SKM-1 treated with dmso at 0.1 percent for 144 hours (cell line): ENCODE data around the gene OPCML.

Source experiments
- DNase-seq: peaks from one replicate; lab custom pipeline; 2025; ENCODE audit not compliant: unreplicated experiment; lab: John Stamatoyannopoulos, UW

OPCML gene

GRCh38 chr11:132544007-132544406, 988.3 kb downstream of the OPCML start:
- no peak for DNase-seq

- no peak for DNase-seq
These were observed 990.5 kb downstream of the OPCML start for GRCh38 chr11:132541794-132542193.

DNA sequence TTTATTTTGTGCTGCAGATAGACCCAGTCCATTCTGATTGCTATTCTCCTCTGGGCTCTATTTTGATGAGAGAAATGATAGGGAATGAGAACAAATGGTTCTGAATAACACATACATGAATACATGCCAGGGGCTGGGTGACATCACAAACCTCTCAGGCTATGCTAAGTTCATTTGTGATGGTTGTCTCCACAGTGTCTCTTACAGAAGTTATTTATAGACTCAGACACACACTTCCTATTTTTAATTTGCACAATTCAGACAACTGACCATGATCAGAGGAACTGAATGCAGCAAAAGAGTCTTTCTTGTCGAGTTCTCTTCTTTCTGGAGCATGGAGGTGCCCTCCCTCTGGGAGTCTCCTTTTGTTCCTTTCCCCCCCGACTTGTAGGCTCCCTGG, 991.7 kb downstream of the OPCML start:
- peak; percentile 19 for DNase-seq

DNA sequence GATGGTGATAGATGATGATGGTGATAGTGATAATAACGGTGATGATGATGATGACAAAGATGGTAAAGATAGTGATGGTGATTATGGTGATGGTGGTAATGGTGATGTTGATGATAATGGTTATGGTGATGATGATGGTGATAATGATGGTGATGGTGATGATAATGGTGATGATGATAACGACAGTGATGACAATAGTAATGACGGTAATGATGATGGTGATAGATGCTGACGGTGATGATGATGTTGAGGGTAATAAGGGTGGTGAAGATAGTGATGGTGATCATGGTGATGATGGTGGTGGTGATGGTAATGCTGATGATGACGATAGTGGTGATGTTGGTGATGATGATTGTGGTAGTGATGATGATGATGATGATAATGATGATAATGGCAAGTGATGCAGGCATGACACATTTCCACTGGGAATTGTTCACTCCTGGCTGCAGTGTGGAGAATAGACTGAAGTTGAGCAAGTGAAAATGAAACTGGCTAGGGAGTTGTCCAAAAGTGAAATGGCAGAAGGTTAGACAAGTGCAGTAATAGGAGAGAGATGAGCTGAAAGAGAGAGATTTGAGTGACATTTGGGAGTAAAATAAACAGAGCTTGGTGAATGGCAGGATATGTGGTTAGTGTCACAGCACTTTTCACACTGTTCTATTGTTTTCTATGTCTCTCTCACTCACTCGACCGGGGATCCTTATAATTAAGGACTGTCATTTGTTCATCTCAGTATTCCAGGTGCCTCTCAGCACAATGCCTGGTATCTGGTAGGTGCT, 992.5 kb downstream of the OPCML start:
- no peak for DNase-seq

DNA sequence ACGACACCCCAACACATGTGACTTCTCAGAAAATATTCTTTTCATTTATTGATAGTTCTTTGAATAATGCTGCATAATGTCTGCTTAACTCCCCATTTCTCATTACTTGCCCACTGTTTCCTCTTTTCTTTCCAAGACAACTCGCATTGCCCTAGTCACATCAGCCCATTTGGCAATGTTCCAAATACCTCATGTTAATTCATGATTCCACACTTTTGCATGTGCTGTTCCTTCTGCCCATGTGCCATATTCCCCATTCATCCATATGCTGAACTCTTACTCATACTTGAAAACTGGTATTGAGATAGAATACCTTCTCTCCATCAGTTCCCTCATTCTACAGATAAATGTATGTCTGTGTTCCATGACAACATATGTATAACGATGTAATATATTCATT, 993.7 kb downstream of the OPCML start:
- DNase-seq = no peak

GRCh38 chr11:132535830-132536229, 996.5 kb downstream of the OPCML start:
- DNase-seq = no peak

GRCh38 chr11:132531921-132532320, 1000.4 kb downstream of the OPCML start:
- DNase-seq = no peak

DNA sequence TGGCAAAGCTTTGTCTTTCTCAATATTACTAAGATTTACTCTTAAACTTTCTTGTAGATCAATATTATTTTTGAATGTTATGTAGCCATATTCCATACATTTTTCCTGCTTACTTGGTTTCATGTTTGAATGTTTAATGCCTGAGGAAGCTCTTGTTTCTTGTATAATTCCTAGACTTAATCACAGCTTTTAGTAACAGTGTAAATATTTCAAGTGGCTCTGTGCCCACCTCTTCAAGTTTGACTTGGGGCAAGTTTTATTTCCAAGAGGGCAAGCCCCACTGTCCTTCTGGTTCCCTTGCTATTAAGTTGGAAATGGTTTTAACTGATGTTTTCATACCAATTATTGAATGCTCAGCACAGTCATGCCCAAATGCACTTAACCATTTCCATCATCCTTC, 1004.1 kb downstream of the OPCML start:
- no peak for DNase-seq

- DNase-seq = no peak
These were observed 1008.4 kb downstream of the OPCML start for GRCh38 chr11:132523929-132524328.

GRCh38 chr11:132520199-132520598, 1012.1 kb downstream of the OPCML start:
- DNase-seq = no peak

- DNase-seq = no peak
These were observed 1013.0 kb downstream of the OPCML start for GRCh38 chr11:132519241-132519815.

DNA sequence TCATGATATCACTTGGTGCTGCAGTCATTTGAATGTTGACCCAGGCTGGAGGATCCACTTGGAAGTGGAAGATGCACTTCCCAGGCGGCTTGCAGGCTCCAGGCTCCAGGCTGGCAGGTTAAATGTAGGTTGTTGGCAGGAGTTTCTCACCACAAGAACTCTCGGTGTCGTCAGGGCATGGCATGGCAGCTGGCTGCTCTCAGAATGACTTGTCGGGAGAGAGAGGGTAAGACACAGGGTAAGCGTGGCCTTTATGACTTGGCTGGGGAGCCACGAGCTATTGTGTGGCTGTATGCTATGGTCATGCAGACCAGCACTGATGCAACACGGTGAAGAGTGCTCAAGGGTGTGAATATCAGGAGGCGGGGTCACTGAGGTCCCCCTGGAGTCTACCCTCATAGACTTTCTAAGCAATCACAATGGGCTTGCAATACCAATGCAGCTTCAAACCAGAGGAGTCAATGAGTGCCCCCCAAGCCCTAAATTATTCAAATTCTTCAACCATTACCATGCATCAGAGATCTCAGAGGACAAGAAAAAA, 1027.7 kb downstream of the OPCML start:
- DNase-seq = no peak

GRCh38 chr11:132501356-132501755, 1030.9 kb downstream of the OPCML start:
- no peak for DNase-seq

GRCh38 chr11:132499661-132500060, 1032.6 kb downstream of the OPCML start:
- no peak for DNase-seq

GRCh38 chr11:132496341-132496740, 1036.0 kb downstream of the OPCML start:
- no peak for DNase-seq

- DNase-seq = no peak
These were observed 1038.5 kb downstream of the OPCML start for GRCh38 chr11:132493801-132494200.

DNA sequence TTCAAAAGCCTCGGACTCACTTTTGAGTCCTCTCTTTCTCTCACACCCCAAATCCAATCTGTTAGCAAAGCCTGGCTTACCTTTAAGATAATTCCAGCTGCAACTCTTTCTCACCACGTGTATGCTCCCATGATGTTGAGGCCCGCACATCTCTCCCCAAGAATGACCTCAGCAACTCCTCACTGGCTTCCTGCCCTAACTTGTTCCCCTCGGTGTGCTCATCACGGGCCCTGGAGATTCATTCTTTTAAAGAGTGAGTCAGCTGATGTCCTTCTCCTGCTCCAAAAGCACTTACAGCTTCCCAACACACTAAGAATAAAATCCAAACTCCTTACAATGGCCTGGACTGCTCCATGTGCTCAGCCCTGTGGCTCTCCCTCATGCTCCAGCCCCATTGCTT, 1041.3 kb downstream of the OPCML start:
- no peak for DNase-seq

DNA sequence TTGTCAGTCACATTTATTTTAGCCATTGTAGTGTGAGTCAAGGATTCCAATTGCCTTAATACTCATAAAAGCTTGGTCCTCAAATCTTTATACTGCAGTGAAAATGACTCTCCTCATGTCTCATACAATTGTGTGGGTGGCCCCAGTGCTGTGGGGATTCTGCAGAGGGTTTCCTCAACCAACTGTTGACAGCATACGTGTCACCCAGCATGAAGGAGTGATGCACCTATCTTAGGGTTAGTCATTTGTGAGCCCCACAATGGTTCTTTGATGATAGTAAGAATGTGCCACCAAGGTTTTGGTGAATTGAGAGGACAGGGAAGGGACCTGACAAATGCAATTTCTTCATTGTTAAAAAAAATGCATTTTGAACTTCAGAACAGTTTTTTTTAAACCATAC, 1046.2 kb downstream of the OPCML start:
- DNase-seq = no peak

DNA sequence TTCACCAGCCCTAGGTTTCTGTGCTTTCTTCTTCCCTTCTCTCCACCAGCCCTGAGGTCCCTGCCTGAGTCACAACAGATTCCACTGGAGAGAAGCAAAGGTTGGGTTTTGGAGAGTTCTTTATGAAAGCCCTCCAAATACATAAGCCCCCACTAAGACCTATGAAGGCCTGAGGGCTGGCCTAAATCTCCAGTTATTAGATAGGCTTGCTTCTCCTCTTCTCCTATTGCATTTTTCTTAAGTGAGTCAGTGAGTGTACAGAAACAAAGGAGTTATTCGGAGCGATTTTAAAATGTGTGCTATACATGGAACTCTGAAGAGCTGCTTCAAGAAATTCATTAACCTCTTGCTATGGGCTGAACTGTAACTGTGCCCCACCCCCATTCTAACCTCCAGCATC, 1057.3 kb downstream of the OPCML start:
- DNase-seq = no peak

- DNase-seq = no peak
These were observed 1059.7 kb downstream of the OPCML start for GRCh38 chr11:132472411-132473172.

DNA sequence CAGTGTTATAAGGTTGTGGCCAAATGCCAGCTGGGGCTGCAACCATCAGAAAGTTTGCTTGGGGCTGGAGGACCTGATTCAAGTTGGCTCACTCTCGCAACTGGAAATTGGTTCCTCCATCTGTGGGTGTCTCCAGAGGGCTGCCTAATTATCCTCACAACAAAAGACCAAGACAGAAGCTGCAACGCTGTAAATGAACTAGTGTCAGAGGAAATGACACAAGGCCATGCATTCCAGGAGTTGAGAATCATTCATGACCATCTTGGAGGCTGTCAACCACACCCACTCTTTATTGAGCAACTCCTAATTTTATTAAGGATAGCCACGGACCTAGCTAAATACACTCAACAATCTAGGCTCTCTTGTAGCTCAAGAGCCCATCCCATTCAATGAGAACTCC, 1060.8 kb downstream of the OPCML start:
- DNase-seq = no peak

- DNase-seq = no peak
These were observed 1065.3 kb downstream of the OPCML start for GRCh38 chr11:132466983-132467382.
